ENCODE results near the gene NFIA.

DNA sequence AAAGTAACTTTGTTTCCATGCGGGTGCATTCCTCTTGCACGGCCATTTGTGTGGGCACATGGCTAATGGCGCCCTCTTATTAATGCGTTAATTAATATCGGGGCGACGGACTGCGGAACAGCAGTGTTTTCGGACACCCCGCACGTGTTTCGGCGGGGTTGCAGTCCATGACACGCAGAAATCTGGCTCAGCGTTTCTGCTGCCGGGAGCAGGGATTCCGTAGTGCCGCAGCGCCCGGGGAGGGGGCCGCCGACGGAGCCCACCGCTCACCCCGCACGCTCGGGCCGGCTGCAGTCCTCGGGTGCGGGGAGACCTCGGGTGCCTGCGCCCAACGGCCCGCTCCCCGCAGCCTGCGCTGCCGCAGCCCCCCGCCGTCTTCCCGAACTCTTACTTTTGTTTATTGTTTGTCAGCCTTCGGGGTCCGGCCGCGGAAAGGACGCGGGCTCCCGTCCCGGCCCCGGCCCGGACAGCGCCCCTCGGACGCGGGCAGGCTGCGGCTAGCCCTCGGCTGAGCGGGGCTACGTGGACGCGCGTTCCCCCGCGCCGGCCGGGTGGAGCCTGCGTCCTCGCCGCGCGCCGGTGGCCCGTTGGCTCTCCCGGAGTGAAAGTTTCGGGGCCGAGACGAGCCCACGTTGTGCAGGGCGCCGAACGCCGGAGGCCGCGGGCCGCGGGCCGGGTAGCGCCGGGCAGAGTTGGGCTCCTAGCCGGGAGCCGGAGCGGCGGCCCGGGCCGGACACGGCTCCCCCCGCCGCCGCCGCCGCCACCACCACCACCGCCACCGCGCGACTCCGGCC is 849 bp downstream of the NFIA start:
- TF ChIP-seq, protein P1, sequence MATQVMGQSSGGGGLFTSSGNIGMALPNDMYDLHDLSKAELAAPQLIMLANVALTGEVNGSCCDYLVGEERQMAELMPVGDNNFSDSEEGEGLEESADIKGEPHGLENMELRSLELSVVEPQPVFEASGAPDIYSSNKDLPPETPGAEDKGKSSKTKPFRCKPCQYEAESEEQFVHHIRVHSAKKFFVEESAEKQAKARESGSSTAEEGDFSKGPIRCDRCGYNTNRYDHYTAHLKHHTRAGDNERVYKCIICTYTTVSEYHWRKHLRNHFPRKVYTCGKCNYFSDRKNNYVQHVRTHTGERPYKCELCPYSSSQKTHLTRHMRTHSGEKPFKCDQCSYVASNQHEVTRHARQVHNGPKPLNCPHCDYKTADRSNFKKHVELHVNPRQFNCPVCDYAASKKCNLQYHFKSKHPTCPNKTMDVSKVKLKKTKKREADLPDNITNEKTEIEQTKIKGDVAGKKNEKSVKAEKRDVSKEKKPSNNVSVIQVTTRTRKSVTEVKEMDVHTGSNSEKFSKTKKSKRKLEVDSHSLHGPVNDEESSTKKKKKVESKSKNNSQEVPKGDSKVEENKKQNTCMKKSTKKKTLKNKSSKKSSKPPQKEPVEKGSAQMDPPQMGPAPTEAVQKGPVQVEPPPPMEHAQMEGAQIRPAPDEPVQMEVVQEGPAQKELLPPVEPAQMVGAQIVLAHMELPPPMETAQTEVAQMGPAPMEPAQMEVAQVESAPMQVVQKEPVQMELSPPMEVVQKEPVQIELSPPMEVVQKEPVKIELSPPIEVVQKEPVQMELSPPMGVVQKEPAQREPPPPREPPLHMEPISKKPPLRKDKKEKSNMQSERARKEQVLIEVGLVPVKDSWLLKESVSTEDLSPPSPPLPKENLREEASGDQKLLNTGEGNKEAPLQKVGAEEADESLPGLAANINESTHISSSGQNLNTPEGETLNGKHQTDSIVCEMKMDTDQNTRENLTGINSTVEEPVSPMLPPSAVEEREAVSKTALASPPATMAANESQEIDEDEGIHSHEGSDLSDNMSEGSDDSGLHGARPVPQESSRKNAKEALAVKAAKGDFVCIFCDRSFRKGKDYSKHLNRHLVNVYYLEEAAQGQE (IDR thresholded peaks at IDR 0.05; ENCODE audit: low read depth): no peak
- TF ChIP-seq, protein P2, sequence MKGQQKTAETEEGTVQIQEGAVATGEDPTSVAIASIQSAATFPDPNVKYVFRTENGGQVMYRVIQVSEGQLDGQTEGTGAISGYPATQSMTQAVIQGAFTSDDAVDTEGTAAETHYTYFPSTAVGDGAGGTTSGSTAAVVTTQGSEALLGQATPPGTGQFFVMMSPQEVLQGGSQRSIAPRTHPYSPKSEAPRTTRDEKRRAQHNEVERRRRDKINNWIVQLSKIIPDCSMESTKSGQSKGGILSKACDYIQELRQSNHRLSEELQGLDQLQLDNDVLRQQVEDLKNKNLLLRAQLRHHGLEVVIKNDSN (IDR thresholded peaks at IDR 0.05): no peak
- TF ChIP-seq EGR1 (IDR thresholded peaks at IDR 0.05): no peak
- no peak for TF ChIP-seq NFIC (IDR thresholded peaks at IDR 0.05)
- peak; percentile 56; the same call in 1 of the 2 replicates for TF ChIP-seq YY1 (IDR thresholded peaks at IDR 0.05; ENCODE audit: low read depth)
- no peak for TF ChIP-seq EP300 (IDR thresholded peaks at IDR 0.05; ENCODE audit: borderline replicate concordance)
- TF ChIP-seq TCF12 (IDR thresholded peaks at IDR 0.05; ENCODE audit: low read depth): no peak
- no peak for TF ChIP-seq CEBPB (IDR thresholded peaks at IDR 0.05)
- TF ChIP-seq ZBTB7A (IDR thresholded peaks at IDR 0.05; ENCODE audit: low read depth): no peak; the same call in 1 of the 2 replicates
- no peak for TF ChIP-seq RAD21 (IDR thresholded peaks at IDR 0.05; ENCODE audit: low read depth)
- no peak; the same call in 1 of the 2 replicates for TF ChIP-seq TAF1 (IDR thresholded peaks at IDR 0.05; ENCODE audit: low read depth)
- TF ChIP-seq, protein P3, sequence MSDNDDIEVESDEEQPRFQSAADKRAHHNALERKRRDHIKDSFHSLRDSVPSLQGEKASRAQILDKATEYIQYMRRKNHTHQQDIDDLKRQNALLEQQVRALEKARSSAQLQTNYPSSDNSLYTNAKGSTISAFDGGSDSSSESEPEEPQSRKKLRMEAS (IDR thresholded peaks at IDR 0.05): peak; percentile 25; the same call in 1 of the 2 replicates

Data from Ishikawa (cell line).